MM.1S (cell line): ENCODE measurements around the gene ZNRF3.

ENCODE experiments used
- DNase-seq: peaks from one replicate; pipeline ENCODE4 v3.0.0-alpha.2; 2015
- H2AFZ ChIP-seq: fragments of 300-600 bp; sonication (generic); 2 replicates; pipeline ENCODE4 v1.6.0; 2016; ENCODE audit warnings: antibody characterized with exemption, low read length
- H3F3A ChIP-seq: fragments of 300-600 bp; sonication (generic); 2 replicates; pipeline ENCODE4 v1.6.1; 2016; ENCODE audit warnings: mild to moderate bottlenecking, antibody characterized with exemption, low read length, moderate library complexity, mixed read lengths; ENCODE audit not compliant: insufficient read depth
- H3K27ac ChIP-seq: fragments of 300-600 bp; sonication (generic); 2 replicates; pipeline ENCODE4 v1.5.1; 2016; ENCODE audit warnings: mild to moderate bottlenecking, low read length
- H3K27me3 ChIP-seq: fragments of 300-600 bp; sonication (generic); replicated peaks from 2 replicates; pipeline ENCODE4 v1.6.0; 2016; ENCODE audit warnings: low read length; ENCODE audit not compliant: insufficient read depth
- H3K36me3 ChIP-seq: fragments of 300-600 bp; sonication (generic); replicated peaks from 2 replicates; pipeline ENCODE4 v1.6.1; 2016; ENCODE audit warnings: mild to moderate bottlenecking, low read length, mixed read lengths; ENCODE audit not compliant: insufficient read depth
- H3K4me1 ChIP-seq: fragments of 300-600 bp; sonication (generic); 2 replicates; pipeline ENCODE4 v1.6.1; 2016; ENCODE audit warnings: low read length, mixed read lengths
- H3K4me2 ChIP-seq: fragments of 300-600 bp; sonication (generic); 2 replicates; pipeline ENCODE4 v1.6.0; 2016; ENCODE audit warnings: low read depth, low read length
- H3K4me3 ChIP-seq: fragments of 300-600 bp; sonication (generic); 2 replicates; pipeline ENCODE4 v1.5.1; 2016; ENCODE audit warnings: low read length, mixed read lengths
- H3K79me2 ChIP-seq: fragments of 300-600 bp; sonication (generic); 2 replicates; pipeline ENCODE4 v1.6.1; 2016; ENCODE audit warnings: mixed run types, low read length, mixed read lengths
- H3K9ac ChIP-seq: fragments of 300-600 bp; sonication (generic); 2 replicates; pipeline ENCODE4 v1.6.1; 2016; ENCODE audit warnings: low read length, mixed read lengths
- H3K9me2 ChIP-seq: fragments of 300-600 bp; sonication (generic); replicated peaks from 2 replicates; pipeline ENCODE4 v1.6.1; 2016; ENCODE audit warnings: mild to moderate bottlenecking, low read length, mixed read lengths; ENCODE audit not compliant: insufficient read depth
- H3K9me3 ChIP-seq: fragments of 300-600 bp; sonication (generic); replicated peaks from 2 replicates; pipeline ENCODE4 v1.6.1; 2016; ENCODE audit warnings: mild to moderate bottlenecking, low read length, mixed read lengths; ENCODE audit not compliant: insufficient read depth
- H4K20me1 ChIP-seq: fragments of 300-600 bp; sonication (generic); 2 replicates; pipeline ENCODE4 v1.6.1; 2016; ENCODE audit warnings: mild to moderate bottlenecking, low read length, moderate library complexity, mixed read lengths; ENCODE audit not compliant: insufficient read depth
- CTCF ChIP-seq: fragments of 300-600 bp; sonication (generic); IDR thresholded peaks from 2 replicates; pipeline ENCODE4 v1.5.1; 2016; ENCODE audit warnings: antibody characterized with exemption, low read length, mixed read lengths
- EZH2 ChIP-seq: fragments of 300-600 bp; sonication (generic); optimal IDR thresholded peaks from 2 replicates; pipeline ENCODE3; 2017; ENCODE audit warnings: low read depth, mild to moderate bottlenecking, antibody characterized with exemption, low read length, mixed read lengths
- EZH2phosphoT487 ChIP-seq: fragments of 300-600 bp; sonication (generic); IDR thresholded peaks from 2 replicates; pipeline ENCODE4 v1.6.1; 2018; ENCODE audit warnings: antibody characterized with exemption, low read length

Gene ZNRF3

GRCh38 chr22:28937206-28938025, 54.0 kb downstream of the ZNRF3 start:
- Histone ChIP-seq H3K4me3 (no peak overlapping the region), H3K36me3 (no peaks in the 10 kb centered on the region), H2AFZ (no peak overlapping the region), H4K20me1 (no peaks in the 10 kb centered on the region), H3K9me2 (no peaks in the 10 kb centered on the region), H3K27me3 (no peaks in the 10 kb centered on the region), H3K4me1 (no peaks in the 10 kb centered on the region), H3K79me2 (no peaks in the 10 kb centered on the region), H3F3A (no peaks in the 10 kb centered on the region), H3K9me3 (no peaks in the 10 kb centered on the region), H3K9ac (no peak overlapping the region), H3K4me2 (no peak overlapping the region), H3K27ac (no peak overlapping the region)
- no peak for TF ChIP-seq CTCF
- TF ChIP-seq EZH2phosphoT487: no peak
- no peak for TF ChIP-seq EZH2
- DNase-seq: no peak

GRCh38 chr22:28938286-28938833, 55.0 kb downstream of the ZNRF3 start:
- no peak for TF ChIP-seq EZH2phosphoT487
- TF ChIP-seq CTCF: no peak
- Histone ChIP-seq H3K79me2 (no peaks in the 10 kb centered on the region), H3K9ac (no peak overlapping the region), H3K4me1 (no peaks in the 10 kb centered on the region), H3K27me3 (no peaks in the 10 kb centered on the region), H3K27ac (no peak overlapping the region), H4K20me1 (no peaks in the 10 kb centered on the region), H3F3A (no peaks in the 10 kb centered on the region), H3K36me3 (no peaks in the 10 kb centered on the region), H3K4me3 (no peak overlapping the region), H2AFZ (no peak overlapping the region), H3K9me2 (no peaks in the 10 kb centered on the region), H3K9me3 (no peaks in the 10 kb centered on the region), H3K4me2 (no peak overlapping the region)
- DNase-seq: no peak

- DNase-seq: no peak
- no peaks in the 10 kb centered on the region for H3K27me3 ChIP-seq
- H3K27ac ChIP-seq: no peak overlapping the region
- H3F3A ChIP-seq: no peaks in the 10 kb centered on the region
- H2AFZ ChIP-seq: no peak overlapping the region
- no peaks in the 10 kb centered on the region for H3K79me2 ChIP-seq
- no peaks in the 10 kb centered on the region for H4K20me1 ChIP-seq
- no peaks in the 10 kb centered on the region for H3K36me3 ChIP-seq
- H3K4me3 ChIP-seq: no peak overlapping the region
- H3K4me2 ChIP-seq: no peak overlapping the region
- TF ChIP-seq EZH2: no peak
- TF ChIP-seq CTCF: no peak
- TF ChIP-seq EZH2phosphoT487: no peak
- no peaks in the 10 kb centered on the region for H3K4me1 ChIP-seq
- H3K9me3 ChIP-seq: no peaks in the 10 kb centered on the region
- no peaks in the 10 kb centered on the region for H3K9me2 ChIP-seq
- no peak overlapping the region for H3K9ac ChIP-seq
Measured at GRCh38 chr22:28939394-28939793, 56.0 kb downstream of the ZNRF3 start.
